GM18951 (cell line): ENCODE data around the gene BOD1L1.

ENCODE experiments used
- POLR2A ChIP-seq: IDR thresholded peaks from 4 replicates; pipeline ENCODE4 v1.6.1; 2011; ENCODE audit warnings: mild to moderate bottlenecking; ENCODE audit not compliant: insufficient read length, insufficient read depth; ENCODE audit errors: extremely low read depth
- in situ Hi-C: fragments of 300-500 bp; cut with MboI; formaldehyde crosslinking; loops from one replicate; pipeline ENCODE4 v1.12.0; 2022; ENCODE audit warnings: low sequenced_read_pairs, mixed read lengths, inconsistent platforms; ENCODE audit not compliant: unreplicated experiment

Gene BOD1L1

DNA sequence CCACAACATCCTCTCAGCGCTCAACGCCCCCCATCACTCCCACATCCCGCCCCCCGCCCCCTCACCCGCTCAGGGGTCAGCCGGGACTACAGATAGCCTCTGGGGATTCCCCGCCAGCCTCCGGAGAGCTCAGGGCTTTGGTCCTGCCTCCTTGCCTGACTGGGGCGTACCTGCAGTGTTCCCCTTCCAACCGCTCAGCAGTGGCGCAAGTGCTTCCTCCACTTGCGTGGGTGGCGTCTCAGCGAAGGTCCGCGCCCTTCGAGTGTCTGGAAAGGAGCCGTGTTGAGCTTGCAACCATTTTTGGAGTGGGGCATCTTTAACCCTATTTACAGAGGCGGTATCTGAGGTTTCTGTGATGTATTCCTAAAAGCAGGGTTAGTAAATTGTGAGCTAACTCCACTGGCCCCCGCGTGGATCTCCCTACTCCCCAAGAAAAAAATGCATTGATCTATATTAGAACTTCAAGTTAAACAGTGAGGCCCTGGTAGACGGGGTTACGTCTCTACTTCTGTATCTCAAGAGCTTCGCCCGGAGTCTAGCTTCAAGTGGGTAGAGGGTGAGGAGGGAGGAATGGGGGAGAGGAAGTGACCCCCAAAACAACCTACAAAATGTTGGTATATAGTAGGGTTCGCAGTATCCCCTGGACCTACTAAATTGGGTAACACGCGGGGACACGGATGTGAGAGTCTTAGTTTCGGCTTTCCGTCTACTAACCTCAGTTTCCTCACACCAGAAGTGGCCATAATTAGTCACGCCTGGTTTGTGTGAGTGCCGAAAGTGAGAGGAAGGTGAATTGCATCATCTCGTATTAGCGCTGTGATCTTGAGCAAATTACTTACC, 99.3 kb downstream of the BOD1L1 start:
- no peak for TF ChIP-seq POLR2A
- in situ Hi-C loops: no loop called here

DNA sequence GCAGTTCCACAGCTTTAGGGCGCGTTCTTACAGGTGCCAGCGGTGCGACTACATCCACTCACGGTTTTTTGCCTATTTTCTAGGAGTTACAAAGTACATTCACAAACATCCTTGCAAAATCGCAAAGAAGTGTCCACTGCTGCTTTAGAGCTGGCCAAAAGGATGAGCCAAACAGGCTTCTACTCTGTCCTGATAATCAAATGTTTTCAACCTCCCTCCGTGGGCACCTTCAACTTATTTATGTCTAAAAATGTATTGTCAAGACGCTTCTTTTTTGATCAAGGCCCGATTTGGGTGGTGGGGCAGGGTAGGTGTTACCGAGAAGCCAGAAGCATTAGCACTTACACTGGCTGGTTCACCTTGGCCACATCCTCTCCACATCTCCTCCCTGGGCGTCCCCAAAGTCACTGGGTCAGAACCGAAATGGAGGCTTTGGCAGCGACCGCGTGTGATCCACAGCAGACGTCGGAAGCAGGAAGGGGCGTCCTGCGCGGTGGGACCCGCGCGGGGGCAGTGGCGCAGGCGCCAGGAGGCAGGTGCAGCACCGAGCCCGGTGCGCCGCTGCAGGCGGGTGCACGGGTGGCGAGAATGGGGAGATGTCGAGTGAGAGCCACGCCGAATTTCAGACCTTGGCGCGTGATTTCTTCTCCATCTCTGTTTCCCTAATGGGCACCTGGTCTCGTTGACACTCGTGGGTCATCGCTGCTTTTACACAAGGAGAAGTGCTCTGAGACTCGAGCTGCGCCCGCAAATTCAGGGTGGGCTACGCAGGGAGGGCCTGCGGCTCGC, 100.1 kb downstream of the BOD1L1 start:
- TF ChIP-seq POLR2A: no peak

DNA sequence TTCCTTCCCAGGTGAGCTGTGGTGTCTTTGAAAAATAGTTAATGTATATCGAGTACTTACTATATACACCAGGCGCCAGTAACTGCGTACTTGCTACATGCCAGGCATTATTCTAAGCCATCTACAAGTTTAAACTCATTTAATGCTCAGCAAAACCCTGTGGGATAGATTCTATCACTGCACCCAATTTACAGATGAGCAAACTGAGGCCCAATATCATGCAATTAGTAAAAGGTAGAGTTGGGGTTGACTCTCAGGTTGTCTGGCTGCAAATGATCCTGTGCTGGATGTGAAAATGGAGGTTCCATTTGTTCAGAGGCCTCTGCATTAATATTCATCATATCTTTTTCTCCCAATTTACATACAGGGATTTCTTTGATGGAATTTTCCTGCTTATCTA, 100.9 kb downstream of the BOD1L1 start:
- TF ChIP-seq POLR2A: no peak
- in situ Hi-C loops: no loop called here

More for the DNA sequence above, 100.1 kb downstream of the BOD1L1 start:
- in situ Hi-C loops: no loop called here

DNA sequence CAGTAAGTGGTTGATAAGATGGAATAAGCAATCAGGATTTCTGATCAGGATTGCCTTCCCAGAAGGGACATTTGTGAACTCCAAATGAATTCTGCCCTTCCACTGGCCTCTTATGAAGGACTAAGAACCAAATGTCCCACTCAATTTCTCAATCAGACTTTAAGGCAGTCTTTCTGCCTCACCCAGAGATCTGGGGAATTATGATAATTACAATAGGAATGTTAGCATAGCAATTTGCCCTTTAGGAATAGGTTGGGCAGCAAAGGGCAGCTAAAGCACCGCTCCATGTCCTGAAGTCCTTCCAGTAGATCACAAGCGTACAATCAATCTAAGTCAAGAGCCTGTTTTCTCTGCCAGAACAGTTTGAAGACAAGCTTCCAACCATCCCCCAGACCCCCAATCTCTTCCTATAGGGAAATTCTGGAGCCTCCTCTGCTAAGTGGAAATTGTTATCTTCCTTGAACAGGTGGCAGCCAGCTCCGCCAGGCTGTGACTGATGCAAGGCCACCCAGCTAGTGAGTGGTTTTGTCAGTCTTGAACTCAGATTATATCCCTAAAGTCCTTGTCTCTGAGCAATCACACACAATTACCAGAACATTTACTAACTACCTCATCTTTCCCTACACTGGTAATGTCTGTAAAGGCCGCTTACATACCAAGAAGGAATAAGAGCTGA, 101.8 kb downstream of the BOD1L1 start:
- no peak for TF ChIP-seq POLR2A
- in situ Hi-C loops: no loop called here

DNA sequence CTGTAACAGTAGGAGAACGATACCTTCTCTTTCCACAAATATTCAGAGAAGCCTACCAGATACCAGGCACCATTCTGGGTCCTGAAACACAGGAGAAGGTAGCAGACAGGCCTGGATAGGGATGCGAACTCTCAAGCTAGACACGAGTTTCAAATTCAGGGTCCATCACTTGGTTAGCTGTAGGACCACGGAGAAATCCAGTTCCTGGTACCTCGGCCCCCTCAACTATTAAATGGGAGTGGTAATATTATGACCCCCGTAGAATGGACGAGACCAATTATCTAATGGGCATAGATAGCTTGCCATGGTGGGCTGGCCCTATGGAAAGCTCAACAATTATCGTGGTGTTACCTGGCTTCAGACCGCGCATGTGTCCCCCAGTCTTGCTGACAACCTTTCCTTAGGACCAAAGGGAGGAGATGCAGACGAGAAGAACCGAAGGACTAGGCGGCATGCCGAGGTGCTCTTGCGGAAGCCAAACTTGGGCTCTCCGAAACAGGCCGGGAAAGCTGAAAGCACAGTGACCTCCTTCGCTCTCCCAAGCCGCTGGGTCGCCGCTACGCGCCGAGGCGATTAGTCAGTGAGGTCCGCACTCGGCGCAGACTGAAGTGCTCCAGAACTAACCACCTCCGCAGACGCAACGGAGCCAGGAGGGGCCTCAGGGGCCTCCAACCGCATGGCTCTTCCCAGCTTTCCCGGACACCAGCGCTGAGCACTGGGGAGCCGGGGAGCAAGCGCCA, 102.9 kb downstream of the BOD1L1 start:
- TF ChIP-seq POLR2A: no peak
- in situ Hi-C loops: no loop called here

DNA sequence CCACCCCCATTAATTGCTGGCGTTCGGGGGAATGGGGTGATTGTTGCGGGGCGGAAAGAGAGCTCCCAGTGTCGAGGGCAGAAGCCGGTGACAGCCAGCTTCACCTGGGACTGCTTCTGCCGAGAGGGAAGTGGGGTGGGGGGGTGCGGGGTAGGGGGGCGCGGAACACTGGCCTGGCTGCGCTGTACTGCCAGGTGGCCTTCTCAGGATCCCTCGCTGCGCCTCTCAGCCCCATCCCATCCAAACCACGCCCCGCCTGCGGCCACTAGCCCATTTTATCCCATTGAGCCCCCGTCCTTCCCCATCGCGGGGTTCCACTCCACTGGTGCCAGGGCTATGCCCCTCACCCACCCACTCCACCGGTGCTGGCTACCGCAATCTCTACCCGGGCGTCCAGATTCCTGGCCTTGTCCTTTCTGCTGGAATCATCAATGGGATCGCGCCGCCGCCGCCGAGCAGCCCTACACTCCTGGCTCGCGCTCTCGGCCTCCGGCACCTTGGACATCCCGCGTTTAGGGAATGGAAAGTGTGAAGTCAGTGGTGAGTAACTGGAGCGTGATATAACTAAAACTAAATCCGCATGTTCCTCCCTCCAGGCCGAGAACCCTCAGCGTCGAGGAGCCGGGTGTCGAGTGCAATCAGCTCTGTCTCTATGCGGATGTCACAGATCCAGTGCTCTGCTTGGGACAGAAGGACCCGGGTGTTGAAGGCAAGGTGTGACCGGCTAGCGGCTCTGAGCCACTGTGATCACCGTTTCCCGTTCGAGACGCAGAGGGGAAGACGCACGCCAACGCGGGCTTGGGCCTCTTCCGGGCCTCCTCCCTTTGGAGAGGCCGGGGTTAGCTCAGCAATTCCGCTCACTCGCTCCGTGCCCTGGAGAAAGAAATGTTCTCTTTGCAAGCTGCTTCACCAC, 103.7 kb downstream of the BOD1L1 start:
- in situ Hi-C loops: no loop called here
- no peak for TF ChIP-seq POLR2A

DNA sequence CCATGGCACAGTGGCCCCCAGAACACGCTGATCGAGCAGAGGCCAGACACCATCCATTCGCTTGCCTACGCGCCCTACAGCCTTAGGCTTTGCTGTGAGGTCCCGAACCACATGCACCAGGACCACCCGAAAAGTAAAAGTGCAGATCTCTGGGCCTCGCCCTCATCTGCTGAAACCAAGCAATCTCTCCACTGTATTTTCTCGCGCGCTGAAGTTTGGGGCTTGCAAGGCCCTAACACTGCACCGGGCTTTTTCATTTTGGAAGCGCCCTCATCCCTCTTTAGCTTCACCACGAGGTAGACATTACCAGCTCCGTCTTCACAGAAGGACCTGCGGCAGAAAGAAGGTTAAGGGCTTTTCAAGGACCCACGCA, 104.4 kb downstream of the BOD1L1 start:
- TF ChIP-seq POLR2A: no peak
- in situ Hi-C loops: no loop called here

DNA sequence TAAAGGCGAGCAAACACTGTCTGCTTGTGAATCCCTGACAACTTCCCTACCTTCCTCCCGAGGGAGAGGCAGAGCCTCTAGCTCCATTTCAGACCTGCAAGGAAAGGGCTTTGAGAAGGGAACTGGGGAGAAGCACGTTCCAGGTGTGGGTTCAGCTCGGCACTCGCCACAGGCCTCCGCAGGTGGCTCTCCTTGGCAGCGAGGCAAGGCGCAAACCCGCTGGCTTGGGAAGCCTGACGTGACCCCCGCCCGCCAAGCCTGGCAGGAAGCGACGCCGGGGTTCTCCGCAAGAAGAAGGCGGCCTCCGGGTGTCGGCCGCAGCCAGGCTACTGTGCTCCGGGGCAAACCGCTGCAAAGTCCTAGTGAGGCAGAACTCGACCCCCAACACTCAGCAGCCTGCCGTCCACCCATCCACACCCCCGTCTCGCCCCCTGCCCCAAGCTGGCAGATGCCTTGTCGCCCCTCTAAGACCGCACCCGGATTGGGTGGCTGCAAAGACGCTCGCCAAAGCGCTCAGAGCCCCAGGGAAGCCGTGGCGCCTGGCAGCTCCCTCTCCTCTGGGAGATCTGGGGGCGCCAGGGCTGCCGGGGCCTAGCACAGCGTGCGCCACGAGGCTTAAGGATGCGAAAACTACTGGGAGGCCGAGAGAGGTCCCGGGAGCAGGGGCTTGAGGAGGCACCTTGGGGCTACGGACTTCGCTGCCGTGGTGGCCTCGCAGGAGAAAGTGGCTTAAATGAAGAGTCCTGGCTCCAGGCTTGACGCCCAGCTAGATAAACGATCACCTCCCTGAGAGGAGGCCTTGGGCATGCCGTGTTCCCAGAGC, 105.0 kb downstream of the BOD1L1 start:
- no peak for TF ChIP-seq POLR2A
- in situ Hi-C loops: no loop called here

DNA sequence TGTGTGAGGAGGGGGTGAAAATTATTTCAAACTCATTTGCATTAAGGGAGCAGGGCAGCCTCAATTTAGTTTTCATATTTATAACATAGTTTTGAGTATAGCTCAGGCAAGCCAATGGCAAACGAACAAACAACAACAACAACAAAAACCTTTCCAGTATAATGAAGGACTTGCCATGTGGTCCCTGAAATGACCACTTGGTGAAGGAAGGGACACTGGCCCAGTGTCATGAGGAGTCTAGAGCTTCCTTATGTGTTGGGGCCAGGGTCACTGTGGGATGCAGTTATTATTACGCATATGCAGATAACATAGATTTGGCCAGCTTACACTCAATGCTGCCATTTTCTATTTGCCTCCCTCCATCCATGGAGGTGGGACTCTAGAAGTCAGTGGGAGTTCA, 106.5 kb downstream of the BOD1L1 start:
- in situ Hi-C loops: no loop called here
- no peak for TF ChIP-seq POLR2A
